ENCODE results near the gene LUZP2. TPM values are rescaled to one million over a fixed set of nuclear protein-coding genes. Genes with fewer than 3 reads are reported as not detected.

The LUZP2 gene
- total RNA-seq, 4 donors from 2014 or later = under 0.01 TPM; not detected in 3

GRCh38 chr11:24708616-24709015 is 211.8 kb downstream of the LUZP2 start:
- Histone ChIP-seq H3K4me3 (no peak overlapping the region), H3K27ac (no peak overlapping the region), H3K27me3 (no peaks in the 10 kb centered on the region), H3K36me3 (no peaks in the 10 kb centered on the region), H3K4me1 (no peaks in the 10 kb centered on the region), H3K9me3 (no peaks in the 10 kb centered on the region)
- no peak for DNase-seq (ENCODE audit: low spot score in 2 of 2)
- 73 to 88% methylated on average over 1 of the region's 1 CpG for WGBS, 2 donors
- TF ChIP-seq CTCF (IDR thresholded peaks at IDR 0.05) (no peak), POLR2A (IDR thresholded peaks at IDR 0.05) (no peak)

- Histone ChIP-seq H3K27me3 (no peaks in the 10 kb centered on the region), H3K9me3 (no peaks in the 10 kb centered on the region), H3K4me1 (no peaks in the 10 kb centered on the region), H3K27ac (no peak overlapping the region), H3K4me3 (no peak overlapping the region), H3K36me3 (no peaks in the 10 kb centered on the region)
- TF ChIP-seq EP300 (IDR thresholded peaks at IDR 0.05) = no peak
- TF ChIP-seq POLR2A (IDR thresholded peaks at IDR 0.05) = no peak
- TF ChIP-seq CTCF (IDR thresholded peaks at IDR 0.05) = no peak
- 45 to 72% methylated on average over 2 of the region's 2 CpGs for WGBS, 2 donors
- no peak for DNase-seq (ENCODE audit: low spot score in 2 of 2)
Measured at GRCh38 chr11:24709928-24710565, 213.2 kb downstream of the LUZP2 start.

- Histone ChIP-seq H3K27me3 (no peaks in the 10 kb centered on the region), H3K9me3 (no peaks in the 10 kb centered on the region), H3K36me3 (no peaks in the 10 kb centered on the region), H3K27ac (no peak overlapping the region), H3K4me3 (no peak overlapping the region), H3K4me1 (no peaks in the 10 kb centered on the region)
- WGBS, 2 donors = 79 to 93% methylated on average over 1 of the region's 1 CpG
- no peak for DNase-seq (ENCODE audit: low spot score in 2 of 2)
- no peak for TF ChIP-seq CTCF (IDR thresholded peaks at IDR 0.05)
- TF ChIP-seq POLR2A (IDR thresholded peaks at IDR 0.05) = no peak
- no peak for TF ChIP-seq EP300 (IDR thresholded peaks at IDR 0.05)
Measured at GRCh38 chr11:24714601-24715000, 217.7 kb downstream of the LUZP2 start.

GRCh38 chr11:24716403-24716802 is 219.6 kb downstream of the LUZP2 start:
- H3K4me1 ChIP-seq = no peaks in the 10 kb centered on the region
- no peak overlapping the region for H3K4me3 ChIP-seq
- H3K36me3 ChIP-seq = no peaks in the 10 kb centered on the region
- WGBS, 2 donors = 80 to 94% methylated on average over 5 of the region's 5 CpGs
- no peaks in the 10 kb centered on the region for H3K9me3 ChIP-seq
- H3K27me3 ChIP-seq = no peaks in the 10 kb centered on the region
- DNase-seq (ENCODE audit: low spot score in 2 of 2) = no peak
- no peak for TF ChIP-seq POLR2A (IDR thresholded peaks at IDR 0.05)
- no peak for TF ChIP-seq EP300 (IDR thresholded peaks at IDR 0.05)
- TF ChIP-seq CTCF (IDR thresholded peaks at IDR 0.05) = no peak
- no peak overlapping the region for H3K27ac ChIP-seq

GRCh38 chr11:24723231-24723630 is 226.4 kb downstream of the LUZP2 start:
- no peak for TF ChIP-seq CTCF (IDR thresholded peaks at IDR 0.05)
- TF ChIP-seq POLR2A (IDR thresholded peaks at IDR 0.05) = no peak
- TF ChIP-seq EP300 (IDR thresholded peaks at IDR 0.05) = no peak
- H3K9me3 ChIP-seq = no peaks in the 10 kb centered on the region
- H3K36me3 ChIP-seq = no peaks in the 10 kb centered on the region
- no peaks in the 10 kb centered on the region for H3K27me3 ChIP-seq
- 93 to 97% methylated on average over 5 of the region's 5 CpGs for WGBS, 2 donors
- no peak overlapping the region for H3K4me3 ChIP-seq
- H3K27ac ChIP-seq = no peak overlapping the region
- H3K4me1 ChIP-seq = no peaks in the 10 kb centered on the region
- no peak for DNase-seq (ENCODE audit: low spot score in 2 of 2)

Data from tibial nerve (tissue), 4 donors.